ENCODE results near the gene PCDHA1.

DNA sequence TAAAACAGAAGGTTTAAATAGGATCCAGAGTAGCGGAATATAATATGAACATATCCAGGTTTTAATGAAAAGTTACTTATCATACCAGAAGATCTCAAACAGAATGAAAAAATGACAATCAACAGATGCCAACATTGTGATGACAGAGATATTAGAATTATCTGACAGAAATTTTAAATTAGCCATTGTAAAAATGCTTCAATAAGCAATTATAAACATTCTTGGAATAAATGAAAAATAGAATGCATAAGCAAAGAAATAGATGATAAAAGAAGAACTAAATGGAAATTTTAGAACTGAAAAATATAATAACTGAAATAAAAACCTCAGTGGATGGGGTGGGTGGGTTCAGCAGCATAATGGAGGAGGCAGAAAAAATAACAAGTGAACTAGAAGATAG is 48.5 kb upstream of the PCDHA1 start:
- TF ChIP-seq CTCF (IDR thresholded peaks at IDR 0.05) (no peak), POLR2AphosphoS5 (IDR thresholded peaks at IDR 0.05) (no peak), POLR2A (IDR thresholded peaks at IDR 0.05; ENCODE audit: low read depth) (no peak), EP300 (IDR thresholded peaks at IDR 0.05) (no peak)
